OCI-LY7 (cell line): ENCODE data around the gene EBPL.

Source experiments
- CTCF ChIP-seq: fragments of 200-600 bp; sonication (generic); conservative IDR thresholded peaks from 2 replicates; pipeline ENCODE4 v1.5.1; 2014; ENCODE audit warnings: mild to moderate bottlenecking, antibody characterized with exemption, low read length, moderate library complexity, mixed read lengths
- EZH2phosphoT487 ChIP-seq: fragments of 200-600 bp; sonication (generic); IDR thresholded peaks from 2 replicates; pipeline ENCODE4 v1.6.1; 2018; ENCODE audit warnings: low read depth, borderline replicate concordance, mild to moderate bottlenecking, mixed run types, antibody characterized with exemption, low read length, moderate library complexity, mixed read lengths

- TF ChIP-seq CTCF (peak; percentile 65), EZH2phosphoT487 (no peak)
Observed at GRCh38 chr13:49679246-49679645, 12.0 kb downstream of the EBPL start.
